ENCODE data around the gene FAM13B.
A peak's percentile ranks its signal among the peaks of the same experiment; 100 is the strongest.

Gene FAM13B

GRCh38 chr5:137888466-137888862 is 144.4 kb downstream of the FAM13B start:
- no peak for TF ChIP-seq CTCF (IDR thresholded peaks at IDR 0.05; ENCODE audit: low read depth, low read length, missing control alignments)
- no peak for DNase-seq (ENCODE audit: low read depth)
- H3K4me3 ChIP-seq (ENCODE audit: low read depth, low read length): peak overlapping the region; percentile 67
